Stimulated activated CD8-positive, alpha-beta memory T cell treated with anti-CD3 and anti-CD28 coated beads, Interleukin-12 subunit alpha, Interleukin-12 subunit beta, amount 100 ng/mL, for 24 hours (primary cell): ENCODE measurements around the gene TRPM2.

Source experiments
- DNase-seq: peaks from one replicate; pipeline ENCODE4 v3.0.0-alpha.2; 2020; ENCODE audit errors: extremely low read depth

Gene TRPM2

DNA sequence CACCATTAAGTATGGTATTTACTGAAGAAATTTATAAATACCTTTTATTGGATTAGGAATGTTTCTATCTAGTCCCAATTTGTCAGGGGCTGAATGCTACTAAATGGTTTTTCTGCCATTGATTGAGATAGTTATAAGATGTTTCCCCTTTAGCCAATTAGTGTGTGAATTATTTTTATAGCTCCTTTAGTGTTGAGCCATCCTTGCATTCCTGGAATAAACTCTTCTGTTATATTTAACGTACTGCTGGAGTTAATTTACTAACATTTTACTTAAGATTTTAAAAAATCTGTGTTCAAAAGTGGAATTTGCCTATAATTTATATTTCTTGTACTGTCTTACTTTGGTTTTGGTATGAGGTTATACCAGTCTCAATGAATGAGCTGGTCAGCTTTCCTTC lies 76.5 kb downstream of the TRPM2 start:
- no peak for DNase-seq

DNA sequence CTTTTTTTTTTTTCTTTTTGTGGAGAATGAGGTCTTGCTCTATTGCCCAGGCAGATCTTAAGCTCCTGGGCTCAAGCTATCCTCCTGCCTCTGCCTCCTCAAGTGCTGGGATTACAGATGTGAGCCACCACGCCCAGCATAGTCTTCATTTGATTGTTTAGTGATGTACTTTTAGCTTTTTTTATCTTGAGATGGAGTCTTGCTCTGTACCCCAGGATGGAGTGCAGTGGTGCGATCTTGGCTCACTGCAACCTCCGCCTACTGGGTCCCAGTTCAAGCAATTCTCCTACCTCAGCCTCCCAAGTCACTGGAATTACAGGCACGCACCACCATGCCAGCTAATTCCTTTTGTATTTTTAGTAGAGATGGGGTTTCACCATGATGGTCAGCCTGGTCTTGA lies 77.9 kb downstream of the TRPM2 start:
- DNase-seq, result no peak

DNA sequence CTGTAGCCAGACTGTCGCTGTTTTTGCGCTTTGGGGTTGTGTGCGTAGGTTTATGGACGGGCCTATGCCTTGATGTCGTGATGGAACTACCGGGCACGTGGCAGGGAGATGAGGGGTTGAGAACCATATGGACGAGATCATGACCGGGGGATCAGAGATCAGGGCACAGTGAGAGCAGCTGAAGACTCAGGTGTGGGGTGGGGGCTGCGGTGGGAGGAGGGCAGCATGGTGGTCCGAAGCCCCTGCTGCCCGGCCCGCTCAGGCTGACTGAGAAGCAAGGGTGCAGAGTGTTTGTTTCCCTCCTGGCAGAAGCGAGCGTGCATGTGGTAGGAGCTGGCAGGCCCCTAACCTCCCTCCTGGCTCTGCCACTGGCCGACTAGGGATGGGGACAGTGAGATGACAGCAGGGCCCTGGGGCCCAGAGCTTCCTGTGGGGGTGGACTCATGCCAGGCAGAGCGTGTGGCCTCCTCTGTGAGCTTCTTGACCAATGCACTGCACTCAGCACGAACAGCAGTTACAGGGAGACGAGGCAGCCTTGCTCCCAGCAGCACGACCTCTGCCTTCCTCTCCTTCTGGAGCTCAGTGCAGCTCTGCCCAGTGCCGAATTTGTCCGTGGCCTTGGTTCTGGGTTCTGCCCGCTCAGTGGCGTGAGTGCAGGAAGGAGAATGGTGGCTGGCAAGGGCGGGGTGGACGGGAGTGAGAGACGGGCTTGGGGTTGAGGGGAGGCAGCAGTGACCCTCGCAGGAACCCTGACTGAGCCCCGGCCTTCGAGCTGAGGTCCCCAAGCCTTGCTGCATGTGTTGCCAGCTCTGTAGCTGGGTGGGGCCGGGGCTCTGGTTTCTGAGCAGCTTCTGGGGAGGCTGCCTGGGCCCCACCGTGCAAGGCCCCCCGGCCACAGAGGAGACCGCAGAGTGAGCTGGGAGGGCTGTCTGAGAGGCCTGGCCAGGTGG lies 79.7 kb downstream of the TRPM2 start:
- DNase-seq, result no peak

DNA sequence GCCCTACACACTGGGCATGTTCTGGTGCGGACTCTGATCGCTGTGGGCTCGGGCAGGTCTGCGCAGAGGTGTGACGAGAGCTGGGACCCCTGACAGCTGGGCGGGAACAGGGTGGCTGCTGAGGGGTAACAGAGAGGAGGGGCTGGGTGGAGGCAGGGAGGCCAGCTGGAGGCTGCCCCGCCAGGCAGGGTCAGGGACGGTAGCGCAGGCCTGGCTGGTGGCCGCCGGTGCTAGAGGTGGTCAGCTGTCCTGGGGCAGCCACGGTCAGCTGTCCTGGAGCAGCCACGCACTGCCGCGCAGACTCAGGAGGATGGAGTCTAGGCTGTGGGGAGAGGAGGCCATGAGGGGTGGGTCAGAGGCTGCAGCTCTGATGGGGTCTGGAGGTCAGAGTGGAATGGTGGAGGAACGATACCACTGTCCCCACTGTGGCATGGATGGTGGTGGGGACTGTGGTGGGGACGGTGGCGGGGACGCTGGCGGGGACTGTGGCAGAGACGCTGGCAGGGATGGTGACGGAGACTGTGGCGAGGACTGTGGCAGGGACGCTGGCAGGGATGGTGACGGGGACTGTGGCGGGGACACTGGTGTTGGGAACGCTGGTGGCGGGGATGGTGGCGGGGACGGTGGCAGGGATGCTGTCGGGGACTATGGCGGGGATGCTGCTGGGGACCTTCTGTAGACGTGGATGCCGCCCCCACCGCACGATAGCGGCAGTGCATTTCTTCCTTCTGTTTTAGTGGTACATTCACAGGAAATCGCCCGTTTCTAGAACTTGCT lies 80.6 kb downstream of the TRPM2 start:
- DNase-seq, result no peak

GRCh38 chr21:44434568-44434925 lies 81.1 kb downstream of the TRPM2 start:
- no peak for DNase-seq

DNA sequence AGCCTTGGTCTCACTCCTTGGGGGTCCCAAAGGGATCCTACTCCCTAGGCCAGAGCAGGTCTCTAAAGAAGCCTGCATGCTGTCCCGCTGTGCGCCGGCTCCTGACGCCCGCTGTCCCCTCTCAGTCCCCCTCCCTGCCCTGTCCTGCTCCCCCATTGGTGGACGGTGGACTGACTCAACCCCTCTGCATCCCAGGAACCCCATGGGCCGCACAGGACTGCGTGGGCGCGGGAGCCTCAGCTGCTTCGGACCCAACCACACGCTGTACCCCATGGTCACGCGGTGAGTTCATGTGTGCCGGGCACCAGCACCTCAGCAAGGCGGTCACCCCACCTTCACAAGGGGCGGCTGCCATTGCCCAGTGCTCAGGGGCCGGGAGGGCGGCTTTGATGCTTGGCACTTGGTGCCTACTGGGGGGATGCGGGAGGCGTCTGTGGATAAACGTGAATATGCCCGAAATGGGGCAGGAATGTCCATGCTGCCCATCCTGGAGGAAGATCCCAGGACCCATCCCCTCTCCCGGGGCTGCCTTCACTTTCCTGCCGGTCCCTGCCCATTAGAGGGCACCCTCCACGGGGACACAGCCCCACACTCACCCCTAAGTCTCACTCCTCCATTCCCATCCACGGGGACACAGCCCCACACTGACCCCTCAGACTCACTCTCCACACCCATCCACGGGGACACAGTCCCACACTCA lies 81.7 kb downstream of the TRPM2 start:
- no peak for DNase-seq

GRCh38 chr21:44436111-44436611 lies 82.7 kb downstream of the TRPM2 start:
- no peak for DNase-seq

GRCh38 chr21:44436958-44437357 lies 83.5 kb downstream of the TRPM2 start:
- DNase-seq, result no peak

DNA sequence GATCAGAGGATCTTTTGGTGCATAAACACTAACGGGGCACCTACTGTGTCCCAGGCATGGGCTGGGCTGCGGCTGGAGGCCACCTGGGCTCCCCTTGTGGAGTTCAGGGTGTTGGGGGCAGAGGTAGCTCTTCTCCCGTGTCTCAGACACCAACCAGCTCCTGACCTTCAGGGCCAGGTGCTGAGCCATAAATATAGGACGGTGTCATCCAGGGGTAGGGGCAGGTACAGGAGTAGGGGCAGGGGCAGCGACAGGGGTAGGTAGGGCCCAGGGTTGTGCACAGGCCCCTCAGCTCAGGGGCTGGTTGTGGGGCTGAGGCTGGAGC lies 83.9 kb downstream of the TRPM2 start:
- no peak for DNase-seq

DNA sequence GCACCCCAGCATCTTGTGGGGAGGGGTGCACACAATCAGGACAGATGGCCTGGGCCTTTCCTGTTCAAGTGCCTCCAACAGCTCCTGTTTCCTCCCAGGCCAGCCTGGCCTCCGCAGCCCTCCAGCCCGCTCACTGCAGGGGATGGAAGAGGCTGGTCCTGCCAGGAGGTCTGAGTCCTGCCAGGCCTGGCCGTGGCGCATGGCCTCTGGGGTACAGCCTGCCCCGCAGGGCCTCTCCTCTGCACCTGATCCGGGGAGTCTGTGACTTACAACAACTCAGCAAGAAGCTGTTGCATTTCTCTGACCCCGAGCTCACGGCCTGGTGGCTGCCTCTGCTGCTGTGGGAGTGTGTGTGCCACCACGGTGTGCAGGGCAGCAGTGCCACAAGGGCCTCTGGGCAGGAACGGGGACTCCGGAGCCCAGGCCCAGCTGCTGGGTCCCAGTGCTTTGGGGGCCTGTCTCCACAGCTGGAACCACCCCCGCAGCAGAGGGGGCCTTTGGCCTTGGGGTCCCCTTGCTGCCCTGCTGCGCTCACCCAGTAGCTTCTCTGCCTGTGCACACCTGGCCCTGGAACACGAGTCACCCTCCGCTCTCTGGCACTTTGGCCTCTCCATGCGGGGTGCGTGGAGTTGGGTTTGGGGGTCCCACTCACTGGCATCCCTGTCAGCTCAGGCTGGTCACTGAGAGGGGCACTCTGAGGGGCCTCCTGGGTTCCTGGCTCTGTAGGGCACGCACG lies 84.4 kb downstream of the TRPM2 start:
- no peak for DNase-seq

DNA sequence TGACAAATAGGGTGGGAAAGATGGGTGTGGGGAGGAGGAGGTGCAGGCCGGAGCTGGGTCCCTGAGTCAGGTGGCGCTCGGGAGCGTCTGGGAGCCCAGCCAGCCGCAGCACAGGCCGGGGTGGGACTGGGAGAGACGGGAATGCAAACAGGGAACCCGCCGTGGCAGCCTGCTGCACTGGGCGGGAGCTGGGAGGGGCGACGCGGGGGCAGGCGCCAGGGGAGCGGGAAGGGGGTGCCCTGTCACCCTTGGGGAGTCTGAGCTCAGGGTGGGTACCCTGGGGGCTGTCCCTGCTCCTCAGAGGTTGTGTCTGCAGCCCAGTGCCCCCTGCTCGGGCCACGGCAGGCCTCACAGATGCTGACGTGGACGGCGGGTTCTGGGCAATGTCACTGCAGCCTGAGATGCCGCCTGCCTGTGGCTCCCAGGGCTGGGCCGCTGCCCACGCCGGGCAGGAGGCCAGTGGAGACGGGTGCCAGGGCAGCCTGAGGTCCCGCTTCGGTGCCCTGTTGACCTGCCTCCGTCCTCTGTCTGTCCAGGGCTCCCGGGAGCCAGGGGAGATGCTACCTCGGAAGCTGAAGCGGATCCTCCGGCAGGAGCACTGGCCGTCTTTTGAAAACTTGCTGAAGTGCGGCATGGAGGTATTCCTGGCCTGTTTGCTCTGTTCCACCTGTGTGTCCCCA lies 85.2 kb downstream of the TRPM2 start:
- DNase-seq, result no peak

DNA sequence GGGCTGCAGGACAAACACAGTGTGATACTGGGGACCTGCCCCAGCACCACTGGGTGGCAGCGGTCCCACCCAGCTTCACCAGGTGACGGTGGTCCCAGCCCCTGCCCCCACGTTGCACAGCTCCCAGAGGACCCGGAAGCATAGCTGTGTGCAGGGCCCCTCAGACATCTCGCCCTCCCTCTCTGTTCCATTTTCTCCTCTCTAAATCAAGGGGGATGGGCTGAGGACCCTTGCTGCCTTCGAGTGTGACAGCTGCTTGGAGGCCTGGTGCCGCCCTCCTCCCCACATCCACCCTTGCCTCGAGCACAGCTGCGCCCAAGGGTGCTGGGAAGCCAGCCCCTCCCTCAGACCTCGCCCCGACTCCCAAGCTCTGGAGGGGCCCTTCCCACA lies 85.8 kb downstream of the TRPM2 start:
- DNase-seq, result no peak

- no peak for DNase-seq
Measured at GRCh38 chr21:44440241-44441040, 87.0 kb downstream of the TRPM2 start.

DNA sequence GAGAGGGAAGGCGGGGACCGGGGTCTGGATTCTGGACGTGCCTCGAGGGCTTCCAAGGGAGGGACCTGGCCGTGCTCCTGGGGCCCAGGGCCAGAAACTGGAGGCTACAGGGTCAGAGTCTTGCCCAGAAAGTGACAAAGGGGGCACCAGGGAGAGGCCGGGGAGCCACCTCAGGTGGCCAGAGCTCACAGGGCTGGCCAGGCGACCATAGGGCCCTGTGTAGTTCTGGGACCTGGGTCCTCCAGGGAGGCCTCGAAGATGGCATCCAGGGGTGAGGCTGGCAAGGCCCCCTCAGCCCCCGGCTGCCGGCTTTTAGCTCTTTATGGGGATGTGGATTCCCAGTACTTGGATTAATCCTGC lies 87.6 kb downstream of the TRPM2 start:
- no peak for DNase-seq

GRCh38 chr21:44441581-44442265 lies 88.3 kb downstream of the TRPM2 start:
- DNase-seq, result no peak

- DNase-seq, result no peak
Measured at GRCh38 chr21:44442266-44443125, 89.1 kb downstream of the TRPM2 start.

DNA sequence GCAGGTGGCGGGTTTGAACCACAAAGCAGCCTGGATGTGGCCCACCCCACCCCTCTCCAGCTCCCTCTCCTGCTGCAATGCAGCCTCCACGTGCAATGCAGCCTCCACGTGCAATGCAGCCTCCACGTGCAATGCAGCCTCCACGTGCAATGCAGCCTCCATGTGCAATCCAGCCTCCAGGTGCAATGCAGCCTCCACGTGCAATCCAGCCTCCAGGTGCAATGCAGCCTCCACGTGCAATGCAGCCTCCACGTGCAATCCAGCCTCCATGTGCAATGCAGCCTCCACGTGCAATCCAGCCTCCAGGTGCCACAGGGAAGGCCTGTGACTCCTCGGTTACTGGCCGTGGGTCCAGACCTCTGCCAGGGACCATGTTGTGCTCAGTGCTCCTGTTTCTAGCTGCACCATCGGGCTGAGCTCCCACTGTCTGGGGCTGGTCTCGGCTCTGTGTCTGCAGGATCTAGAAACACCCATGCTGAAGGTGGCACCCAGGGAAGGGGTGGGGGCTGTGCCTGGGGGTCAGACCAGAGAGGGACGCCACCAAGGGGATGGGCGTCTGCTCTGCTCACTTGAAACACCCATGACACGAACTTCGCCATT lies 90.0 kb downstream of the TRPM2 start:
- no peak for DNase-seq

DNA sequence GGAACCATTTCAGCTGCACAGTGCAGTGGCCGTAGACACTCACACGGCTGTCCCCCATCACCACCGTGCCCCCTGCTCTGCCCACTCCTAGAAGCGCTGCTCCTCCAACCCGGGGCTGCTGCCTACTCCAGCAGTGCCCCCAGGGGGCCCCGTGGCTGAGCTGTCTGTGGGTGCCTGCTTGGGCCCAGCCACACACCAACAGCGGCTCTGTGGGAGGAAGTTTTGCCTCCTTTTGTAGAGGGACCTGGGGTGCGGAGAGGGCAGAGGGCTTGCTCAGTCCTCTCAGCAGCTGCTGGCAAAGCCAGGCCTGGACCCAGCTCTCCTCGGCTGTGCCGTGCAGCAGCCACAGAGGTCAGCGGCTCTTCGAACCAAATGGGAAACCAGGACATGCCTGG lies 90.5 kb downstream of the TRPM2 start:
- no peak for DNase-seq
